Bronchial epithelial cell (primary cell): ENCODE data around the gene OR7E24. TPM values are rescaled to one million over a fixed set of nuclear protein-coding genes. Genes with fewer than 3 reads are reported as not detected.
"Not testable (repeated sequence)": the region's sequence is repeated elsewhere in the genome, so short reads cannot be mapped to it uniquely, and the experiment has no call there.

Experiments
- DNase-seq: peaks from one replicate; pipeline ENCODE4 v3.0.0-alpha.2; 2010; ENCODE audit warnings: low read depth
- FAIRE-seq: peaks from 2 replicates; lab custom pipeline; 2011; peaks lifted over from hg19 to GRCh38; lab: Jason Lieb, UNC
- H3K27me3 ChIP-seq: 2 replicates; pipeline ENCODE4 v1.5.1; 2011; ENCODE audit warnings: low read length; ENCODE audit not compliant: control insufficient read depth, insufficient read depth
- H3K36me3 ChIP-seq: 2 replicates; pipeline ENCODE4 v1.5.1; 2011; ENCODE audit warnings: low read length; ENCODE audit not compliant: control insufficient read depth, insufficient read depth
- H3K4me3 ChIP-seq: 2 replicates; pipeline ENCODE4 v1.5.1; 2011; ENCODE audit warnings: mild to moderate bottlenecking, low read depth, low read length, control low read depth
- CTCF ChIP-seq: IDR thresholded peaks from 2 replicates; pipeline ENCODE4 v1.5.1; 2011; ENCODE audit warnings: mild to moderate bottlenecking, moderate library complexity, low read length, control low read depth, inconsistent platforms; ENCODE audit not compliant: insufficient read depth, severe bottlenecking
- total RNA-seq: library from RNA; depleted of rRNA; stranded (reverse); fragments of >200 nt; gene quantifications from 2 replicates; pipeline ENCODE4 v1.2.1, GENCODE V29; 2014

Gene OR7E24
- total RNA-seq = not detected in 2 replicates

GRCh38 chr19:9250630-9251029, at the start of gene OR7E24:
Gene OR7E24, plus strand, starts transcription at chr19:9250930. Its CDS starts 114 bp downstream, at chr19:9251044.
- TF ChIP-seq CTCF = no peak
- no peak within 1 kb of the TSS for H3K4me3 ChIP-seq
- FAIRE-seq (no peak), DNase-seq (no peak)
- no peaks in the 10 kb centered on the region for H3K36me3 ChIP-seq
- no peaks in the 10 kb centered on the region for H3K27me3 ChIP-seq

GRCh38 chr19:9205501-9206113, 45.1 kb upstream of the OR7E24 start:
- peak; percentile 87 for TF ChIP-seq CTCF
- no peaks in the 10 kb centered on the region for H3K36me3 ChIP-seq
- DNase-seq (peak; percentile 36), FAIRE-seq (no peak)
- H3K27me3 ChIP-seq = no peaks in the 10 kb centered on the region
- H3K4me3 ChIP-seq = no peak overlapping the region

GRCh38 chr19:9219489-9219888, 31.2 kb upstream of the OR7E24 start, which contains the start of gene OR7D4:
Gene OR7D4, minus strand, starts transcription at chr19:9219589. Its CDS starts 4,752 bp downstream, at chr19:9214837.
- FAIRE-seq (no peak), DNase-seq (no peak)
- no peak within 1 kb of the TSS for H3K4me3 ChIP-seq
- H3K36me3 ChIP-seq = no peaks in the 10 kb centered on the region
- no peak for TF ChIP-seq CTCF
- H3K27me3 ChIP-seq = no peaks in the 10 kb centered on the region

GRCh38 chr19:9251236-9251635, 506 bp downstream of the OR7E24 start:
- no peak for DNase-seq
- FAIRE-seq = no peak
- Histone ChIP-seq H3K4me3 (no peak overlapping the region), H3K36me3 (no peaks in the 10 kb centered on the region), H3K27me3 (no peaks in the 10 kb centered on the region)
- TF ChIP-seq CTCF = no peak

GRCh38 chr19:9283485-9283884, 32.8 kb downstream of the OR7E24 start:
- not testable (repeated sequence) for H3K4me3 ChIP-seq, H3K36me3 ChIP-seq, H3K27me3 ChIP-seq, DNase-seq, FAIRE-seq

GRCh38 chr19:9289231-9289884, 38.6 kb downstream of the OR7E24 start:
- Histone ChIP-seq H3K4me3 (no peak overlapping the region), H3K27me3 (no peaks in the 10 kb centered on the region), H3K36me3 (peaks cover 2% of the 10 kb centered on the region)
- FAIRE-seq = no peak
- DNase-seq = no peak
- TF ChIP-seq CTCF = no peak
